Measurements from ENCODE around the gene RBM33.

DNA sequence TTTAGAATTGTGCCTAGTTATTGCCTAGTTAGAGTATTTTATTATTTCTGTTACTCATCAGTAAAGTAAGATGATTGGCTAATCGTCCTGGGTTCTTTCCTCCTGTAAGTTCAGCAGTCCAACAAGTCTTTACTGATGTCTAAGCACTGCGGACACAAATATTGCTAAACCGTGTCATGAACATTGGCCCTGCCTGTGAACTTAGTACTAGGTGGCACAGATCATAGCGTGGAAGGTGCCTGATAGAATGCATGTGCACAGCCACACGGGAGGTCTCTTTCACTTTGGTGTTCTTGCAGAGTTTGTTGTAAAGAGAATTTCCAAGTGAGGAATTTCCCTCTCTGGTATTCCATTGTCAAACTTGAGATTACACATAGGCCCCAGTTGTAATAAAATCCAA, 38.0 kb downstream of the RBM33 start:
- TF ChIP-seq EZH2 (IDR thresholded peaks at IDR 0.05): no peak
- no peak for TF ChIP-seq POLR2AphosphoS5 (IDR thresholded peaks at IDR 0.05; ENCODE audit: borderline replicate concordance, low read depth, low read length)
